ENCODE data around the gene EIF4G3. TPM values are rescaled to one million over a fixed set of nuclear protein-coding genes. Genes with fewer than 3 reads are reported as not detected.

Gene EIF4G3
- total and polyA plus RNA-seq, 2 donors = 17.0 to 22.1 TPM

DNA sequence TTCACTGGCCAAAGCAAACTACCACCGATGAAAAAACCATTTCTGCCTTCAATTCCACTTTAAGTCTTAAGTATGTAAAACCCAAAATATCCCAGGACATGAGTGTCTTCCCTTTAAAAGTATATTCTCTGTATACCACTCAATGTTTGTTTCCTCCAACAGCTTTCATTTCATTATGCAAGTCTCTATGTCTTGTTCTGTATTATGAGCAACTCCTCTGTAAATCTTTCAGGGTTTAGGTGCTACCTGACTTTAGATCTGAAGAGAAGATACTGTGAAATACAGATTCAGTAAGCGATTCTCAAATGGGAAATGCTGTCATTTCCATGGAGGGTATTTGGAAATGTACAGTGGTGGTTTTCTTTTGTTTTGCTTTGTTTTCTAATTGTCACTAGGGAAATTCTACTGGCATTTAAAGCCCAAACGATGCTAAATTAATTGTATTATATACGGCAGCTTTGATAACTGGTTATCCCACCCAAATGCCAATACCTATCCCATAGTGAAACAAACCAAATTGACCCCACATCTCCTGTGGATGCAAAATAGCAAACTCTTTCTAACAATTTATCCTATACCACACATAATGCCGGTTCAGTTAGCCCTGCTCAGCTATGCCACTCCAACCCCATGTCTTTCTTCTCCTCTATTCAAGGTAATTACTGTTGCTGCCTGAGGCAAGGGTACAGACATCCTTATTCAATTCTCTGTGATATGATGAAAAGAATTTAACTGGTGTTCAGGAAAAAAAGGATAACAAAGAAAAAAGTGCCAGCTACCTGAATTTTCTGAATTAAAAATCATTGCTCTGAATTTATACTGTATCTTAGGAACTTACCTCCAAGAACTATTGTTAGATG, 182.8 kb downstream of the EIF4G3 start:
- no peaks in the 10 kb centered on the region for H3K27me3 ChIP-seq (ENCODE audit: control insufficient read depth in 2 of 2, insufficient read depth in 1 of 2, low read length in 1 of 2)
- H3K4me1 ChIP-seq (ENCODE audit: control insufficient read depth in 2 of 2, insufficient read depth in 2 of 2, low read length in 2 of 2) = no peaks in the 10 kb centered on the region
- 93% methylated on average over 5 of the region's 5 CpGs for WGBS

DNA sequence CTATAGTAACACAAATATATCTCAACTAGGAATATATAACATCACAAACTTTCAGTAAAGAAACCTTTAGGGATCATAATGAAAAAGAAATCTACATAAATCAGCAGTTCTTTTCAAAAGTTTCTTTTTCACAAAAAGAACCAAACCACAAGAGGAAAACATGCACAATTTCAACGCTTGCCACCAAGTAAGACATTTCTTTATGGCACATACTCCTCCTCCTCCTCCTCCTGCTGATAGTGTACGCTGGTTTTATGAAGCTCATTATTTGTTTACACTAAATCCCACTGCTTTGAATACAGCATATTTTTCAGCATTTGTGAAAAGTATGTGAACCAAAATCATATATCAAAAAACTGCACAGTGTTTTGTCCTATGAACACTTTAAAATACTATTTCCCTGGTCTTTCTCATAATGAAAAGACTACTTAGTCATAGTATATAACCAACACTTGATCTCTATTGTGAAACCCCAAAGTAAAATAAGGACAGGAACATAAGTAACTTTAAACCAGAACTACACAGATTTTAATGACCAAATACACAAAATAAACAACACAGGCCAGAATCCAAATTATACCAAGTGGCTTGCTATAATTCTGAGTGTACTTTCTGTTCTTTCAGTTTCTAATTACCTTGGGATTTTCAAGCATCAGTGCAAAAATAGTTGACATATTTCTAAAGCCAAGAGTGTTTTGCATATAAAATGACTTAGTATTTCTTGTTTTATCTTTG, 184.2 kb downstream of the EIF4G3 start:
- Histone ChIP-seq H3K4me1 (ENCODE audit: control insufficient read depth in 2 of 2, insufficient read depth in 2 of 2, low read length in 2 of 2) (no peaks in the 10 kb centered on the region), H3K4me3 (ENCODE audit: low read length in 2 of 2) (no peak overlapping the region), H3K27ac (ENCODE audit: low read depth in 1 of 2, low read length in 1 of 2) (no peak overlapping the region), H3K27me3 (ENCODE audit: control insufficient read depth in 2 of 2, insufficient read depth in 1 of 2, low read length in 1 of 2) (no peaks in the 10 kb centered on the region), H3K36me3 (ENCODE audit: control insufficient read depth in 2 of 2, insufficient read depth in 2 of 2, low read length in 1 of 2) (no peaks in the 10 kb centered on the region), H3K9me3 (ENCODE audit: control insufficient read depth in 2 of 2, insufficient read depth in 1 of 2, low read length in 1 of 2) (no peaks in the 10 kb centered on the region)
- 18% methylated on average over 2 of the region's 2 CpGs for WGBS
- DNase-seq (ENCODE audit: low read depth in 6 of 9, low spot score in 9 of 9) = no peak

More for the DNA sequence above, 182.8 kb downstream of the EIF4G3 start:
- no peak overlapping the region for H3K27ac ChIP-seq (ENCODE audit: low read depth in 1 of 2, low read length in 1 of 2)
- H3K36me3 ChIP-seq (ENCODE audit: control insufficient read depth in 2 of 2, insufficient read depth in 2 of 2, low read length in 1 of 2) = no peaks in the 10 kb centered on the region
- no peaks in the 10 kb centered on the region for H3K9me3 ChIP-seq (ENCODE audit: control insufficient read depth in 2 of 2, insufficient read depth in 1 of 2, low read length in 1 of 2)
- no peak overlapping the region for H3K4me3 ChIP-seq (ENCODE audit: low read length in 2 of 2)
- no peak for DNase-seq (ENCODE audit: low read depth in 6 of 9, low spot score in 9 of 9)

DNA sequence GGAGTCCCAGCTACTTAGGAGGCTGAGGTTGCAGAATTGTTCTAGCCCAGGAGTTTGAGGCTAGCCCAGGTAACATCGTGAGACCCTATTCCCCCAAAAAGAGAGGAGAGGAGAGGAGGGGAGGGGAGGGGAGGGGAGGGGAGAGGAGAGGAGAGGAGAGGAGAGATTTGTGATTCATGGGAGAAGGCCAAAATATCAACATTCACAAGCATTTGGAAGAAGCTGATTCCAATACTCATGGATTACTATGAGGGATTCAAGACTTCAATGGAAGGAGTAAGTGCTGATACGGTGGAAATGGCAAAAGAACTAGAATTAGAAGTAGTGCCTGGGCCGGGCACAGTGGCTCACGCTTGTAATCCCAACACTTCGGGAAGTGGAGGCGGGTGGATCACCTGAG, 187.8 kb downstream of the EIF4G3 start:
- H3K9me3 ChIP-seq (ENCODE audit: control insufficient read depth in 2 of 2, insufficient read depth in 1 of 2, low read length in 1 of 2) = no peaks in the 10 kb centered on the region
- no peak overlapping the region for H3K27ac ChIP-seq (ENCODE audit: low read depth in 1 of 2, low read length in 1 of 2)
- H3K36me3 ChIP-seq (ENCODE audit: control insufficient read depth in 2 of 2, insufficient read depth in 2 of 2, low read length in 1 of 2) = no peaks in the 10 kb centered on the region
- H3K4me3 ChIP-seq (ENCODE audit: low read length in 2 of 2) = no peak overlapping the region
- H3K27me3 ChIP-seq (ENCODE audit: control insufficient read depth in 2 of 2, insufficient read depth in 1 of 2, low read length in 1 of 2) = no peaks in the 10 kb centered on the region
- no peaks in the 10 kb centered on the region for H3K4me1 ChIP-seq (ENCODE audit: control insufficient read depth in 2 of 2, insufficient read depth in 2 of 2, low read length in 2 of 2)
- no peak for DNase-seq (ENCODE audit: low read depth in 6 of 9, low spot score in 9 of 9)
- 97% methylated on average over 6 of the region's 6 CpGs for WGBS

DNA sequence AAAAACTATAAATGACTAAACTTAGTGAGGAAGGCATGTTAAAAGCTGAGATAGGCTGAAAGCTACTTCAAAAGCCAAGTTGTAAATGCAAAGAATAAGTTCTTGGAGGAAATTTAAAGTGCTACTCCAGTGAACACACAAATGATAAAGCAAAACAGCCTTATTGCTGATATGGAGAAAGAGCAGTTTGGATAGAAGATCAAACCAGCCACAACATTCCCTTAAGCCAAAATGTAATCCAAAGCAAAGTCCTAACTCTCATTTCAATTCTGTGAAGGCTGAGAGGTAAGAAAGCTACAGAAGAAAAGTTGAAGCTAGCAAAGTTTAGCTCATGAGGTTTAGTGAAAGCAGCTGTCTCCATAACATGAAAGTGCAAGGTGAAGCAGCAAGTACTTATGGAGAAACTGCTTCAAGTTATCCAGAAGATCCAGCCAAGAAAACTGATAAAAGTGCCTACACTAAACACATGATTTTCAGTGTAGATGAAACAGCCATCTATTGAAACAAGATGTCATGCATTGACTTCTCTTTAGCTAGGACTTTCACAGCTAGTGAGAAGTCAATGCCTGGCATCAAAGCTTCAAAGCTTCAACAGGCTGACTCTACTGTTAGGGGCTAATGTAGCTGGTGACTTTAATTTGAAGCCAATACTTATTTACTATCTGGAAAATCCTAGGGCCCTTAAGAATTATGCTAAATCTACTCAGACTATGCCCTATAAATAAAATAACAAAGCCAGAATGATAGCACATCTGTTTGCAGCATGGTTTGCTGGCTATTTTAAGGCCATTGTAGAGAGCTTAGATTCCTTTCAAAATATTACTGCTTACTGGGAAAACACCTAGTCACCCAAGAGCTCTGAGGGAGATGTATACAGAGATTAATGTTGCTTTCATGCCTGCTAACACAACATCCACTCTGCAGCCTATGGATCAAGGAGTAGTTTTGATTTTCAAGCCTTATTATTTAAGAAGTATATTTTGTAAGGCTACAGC, 188.6 kb downstream of the EIF4G3 start:
- Histone ChIP-seq H3K4me1 (ENCODE audit: control insufficient read depth in 2 of 2, insufficient read depth in 2 of 2, low read length in 2 of 2) (no peaks in the 10 kb centered on the region), H3K9me3 (ENCODE audit: control insufficient read depth in 2 of 2, insufficient read depth in 1 of 2, low read length in 1 of 2) (no peaks in the 10 kb centered on the region), H3K27ac (ENCODE audit: low read depth in 1 of 2, low read length in 1 of 2) (no peak overlapping the region), H3K36me3 (ENCODE audit: control insufficient read depth in 2 of 2, insufficient read depth in 2 of 2, low read length in 1 of 2) (no peaks in the 10 kb centered on the region), H3K4me3 (ENCODE audit: low read length in 2 of 2) (no peak overlapping the region), H3K27me3 (ENCODE audit: control insufficient read depth in 2 of 2, insufficient read depth in 1 of 2, low read length in 1 of 2) (no peaks in the 10 kb centered on the region)
- DNase-seq (ENCODE audit: low read depth in 6 of 9, low spot score in 9 of 9) = no peak

DNA sequence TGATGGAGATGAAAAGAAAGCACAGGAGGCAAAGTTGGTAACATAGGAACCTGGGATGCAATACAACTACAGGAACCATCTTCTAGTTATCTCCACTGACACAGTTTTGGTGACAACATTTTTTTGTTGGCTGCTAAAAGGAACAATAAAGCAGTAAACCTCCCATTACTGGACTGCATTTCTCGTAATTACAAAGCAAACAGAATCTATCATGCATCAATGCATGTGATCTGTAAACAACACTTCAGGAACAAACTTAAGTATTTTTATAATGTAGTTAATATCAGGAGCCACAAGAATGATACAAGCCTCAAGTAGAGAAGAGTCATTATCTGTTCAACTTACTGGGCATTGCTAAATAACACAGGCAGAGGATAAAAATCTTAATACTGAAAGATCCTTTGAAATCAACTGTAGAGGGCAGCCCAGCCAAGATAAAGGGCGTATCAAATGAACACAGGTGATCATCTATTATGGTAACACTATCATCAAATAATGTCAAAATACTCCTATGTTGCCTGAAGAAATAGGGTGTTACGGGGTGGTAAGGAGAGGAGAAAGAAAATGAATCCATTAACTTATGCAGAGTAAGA, 193.3 kb downstream of the EIF4G3 start:
- H3K36me3 ChIP-seq (ENCODE audit: control insufficient read depth in 2 of 2, insufficient read depth in 2 of 2, low read length in 1 of 2) = no peaks in the 10 kb centered on the region
- WGBS = 97% methylated on average over 3 of the region's 3 CpGs
- no peaks in the 10 kb centered on the region for H3K9me3 ChIP-seq (ENCODE audit: control insufficient read depth in 2 of 2, insufficient read depth in 1 of 2, low read length in 1 of 2)
- DNase-seq (ENCODE audit: low read depth in 6 of 9, low spot score in 9 of 9) = no peak
- no peak overlapping the region for H3K4me3 ChIP-seq (ENCODE audit: low read length in 2 of 2)
- H3K27me3 ChIP-seq (ENCODE audit: control insufficient read depth in 2 of 2, insufficient read depth in 1 of 2, low read length in 1 of 2) = no peaks in the 10 kb centered on the region
- H3K4me1 ChIP-seq (ENCODE audit: control insufficient read depth in 2 of 2, insufficient read depth in 2 of 2, low read length in 2 of 2) = no peaks in the 10 kb centered on the region
- H3K27ac ChIP-seq (ENCODE audit: low read depth in 1 of 2, low read length in 1 of 2) = no peak overlapping the region

DNA sequence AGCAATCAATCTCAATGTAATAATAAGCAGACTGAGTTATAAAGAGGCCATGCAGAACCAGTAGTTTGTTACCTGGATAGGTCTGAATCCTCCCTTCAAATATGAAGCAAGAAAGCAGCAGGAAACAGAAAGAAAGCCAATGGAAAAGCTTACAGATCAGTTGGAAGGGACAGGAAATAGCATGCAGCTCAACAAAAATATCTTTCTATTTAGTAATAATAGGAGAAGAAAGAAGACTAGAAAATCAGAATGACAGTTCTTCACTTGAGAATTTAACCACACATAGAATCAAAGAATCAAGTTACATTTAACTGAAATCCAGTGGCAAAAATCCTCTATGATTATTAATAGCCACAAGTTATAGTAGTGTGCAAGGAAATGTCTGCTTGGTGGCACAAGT, 194.4 kb downstream of the EIF4G3 start:
- Histone ChIP-seq H3K27ac (ENCODE audit: low read depth in 1 of 2, low read length in 1 of 2) (no peak overlapping the region), H3K27me3 (ENCODE audit: control insufficient read depth in 2 of 2, insufficient read depth in 1 of 2, low read length in 1 of 2) (no peaks in the 10 kb centered on the region), H3K4me3 (ENCODE audit: low read length in 2 of 2) (no peak overlapping the region), H3K36me3 (ENCODE audit: control insufficient read depth in 2 of 2, insufficient read depth in 2 of 2, low read length in 1 of 2) (no peaks in the 10 kb centered on the region), H3K9me3 (ENCODE audit: control insufficient read depth in 2 of 2, insufficient read depth in 1 of 2, low read length in 1 of 2) (no peaks in the 10 kb centered on the region), H3K4me1 (ENCODE audit: control insufficient read depth in 2 of 2, insufficient read depth in 2 of 2, low read length in 2 of 2) (no peaks in the 10 kb centered on the region)
- no peak for DNase-seq (ENCODE audit: low read depth in 6 of 9, low spot score in 9 of 9)

DNA sequence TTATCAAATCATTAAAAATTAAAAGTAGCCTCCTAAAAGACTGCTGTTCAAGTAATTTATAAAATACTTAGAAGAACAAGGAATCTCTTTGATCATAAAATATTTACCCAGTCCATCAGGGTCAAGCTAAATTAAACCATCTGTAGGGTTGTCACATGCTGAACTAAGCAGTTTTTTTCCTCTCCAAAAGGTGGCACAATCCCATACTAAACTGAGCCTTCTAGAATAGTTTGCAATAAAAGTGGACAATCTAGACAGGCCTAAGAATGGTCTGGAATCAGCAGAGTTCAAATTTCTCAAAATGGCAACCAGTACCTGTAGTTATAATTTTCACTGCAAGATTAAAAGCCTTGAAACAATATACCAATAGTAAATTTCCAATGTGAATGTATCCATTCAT, 194.8 kb downstream of the EIF4G3 start:
- no peak overlapping the region for H3K4me3 ChIP-seq (ENCODE audit: low read length in 2 of 2)
- H3K36me3 ChIP-seq (ENCODE audit: control insufficient read depth in 2 of 2, insufficient read depth in 2 of 2, low read length in 1 of 2) = no peaks in the 10 kb centered on the region
- no peak overlapping the region for H3K27ac ChIP-seq (ENCODE audit: low read depth in 1 of 2, low read length in 1 of 2)
- no peaks in the 10 kb centered on the region for H3K4me1 ChIP-seq (ENCODE audit: control insufficient read depth in 2 of 2, insufficient read depth in 2 of 2, low read length in 2 of 2)
- no peaks in the 10 kb centered on the region for H3K27me3 ChIP-seq (ENCODE audit: control insufficient read depth in 2 of 2, insufficient read depth in 1 of 2, low read length in 1 of 2)
- H3K9me3 ChIP-seq (ENCODE audit: control insufficient read depth in 2 of 2, insufficient read depth in 1 of 2, low read length in 1 of 2) = no peaks in the 10 kb centered on the region
- DNase-seq (ENCODE audit: low read depth in 6 of 9, low spot score in 9 of 9) = no peak

DNA sequence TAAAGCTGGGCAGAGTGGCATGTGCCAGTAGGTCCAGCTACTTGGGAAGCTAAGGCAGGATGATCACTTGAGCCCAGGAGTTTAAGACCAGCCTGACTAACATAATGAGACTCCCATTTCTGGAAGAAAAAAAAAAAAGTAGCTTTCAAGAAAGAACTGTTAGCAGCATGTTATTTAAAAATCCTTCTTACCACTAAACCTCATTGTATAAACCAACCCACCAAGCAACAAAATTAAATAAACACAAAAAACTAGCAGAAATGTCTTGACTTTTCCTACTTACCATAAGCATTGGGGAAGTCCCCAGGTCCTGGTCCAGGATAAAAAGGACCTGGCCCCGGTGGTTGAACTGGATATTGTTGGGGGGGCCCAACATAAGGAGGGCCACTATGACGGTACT, 196.6 kb downstream of the EIF4G3 start:
- no peaks in the 10 kb centered on the region for H3K9me3 ChIP-seq (ENCODE audit: control insufficient read depth in 2 of 2, insufficient read depth in 1 of 2, low read length in 1 of 2)
- 97% methylated on average over 2 of the region's 2 CpGs for WGBS
- H3K4me3 ChIP-seq (ENCODE audit: low read length in 2 of 2) = no peak overlapping the region
- no peak overlapping the region for H3K27ac ChIP-seq (ENCODE audit: low read depth in 1 of 2, low read length in 1 of 2)
- no peaks in the 10 kb centered on the region for H3K4me1 ChIP-seq (ENCODE audit: control insufficient read depth in 2 of 2, insufficient read depth in 2 of 2, low read length in 2 of 2)
- H3K36me3 ChIP-seq (ENCODE audit: control insufficient read depth in 2 of 2, insufficient read depth in 2 of 2, low read length in 1 of 2) = no peaks in the 10 kb centered on the region
- H3K27me3 ChIP-seq (ENCODE audit: control insufficient read depth in 2 of 2, insufficient read depth in 1 of 2, low read length in 1 of 2) = no peaks in the 10 kb centered on the region
- no peak for DNase-seq (ENCODE audit: low read depth in 6 of 9, low spot score in 9 of 9)
